Measurements from ENCODE around the gene HMCN2.

- TF ChIP-seq, protein P1, sequence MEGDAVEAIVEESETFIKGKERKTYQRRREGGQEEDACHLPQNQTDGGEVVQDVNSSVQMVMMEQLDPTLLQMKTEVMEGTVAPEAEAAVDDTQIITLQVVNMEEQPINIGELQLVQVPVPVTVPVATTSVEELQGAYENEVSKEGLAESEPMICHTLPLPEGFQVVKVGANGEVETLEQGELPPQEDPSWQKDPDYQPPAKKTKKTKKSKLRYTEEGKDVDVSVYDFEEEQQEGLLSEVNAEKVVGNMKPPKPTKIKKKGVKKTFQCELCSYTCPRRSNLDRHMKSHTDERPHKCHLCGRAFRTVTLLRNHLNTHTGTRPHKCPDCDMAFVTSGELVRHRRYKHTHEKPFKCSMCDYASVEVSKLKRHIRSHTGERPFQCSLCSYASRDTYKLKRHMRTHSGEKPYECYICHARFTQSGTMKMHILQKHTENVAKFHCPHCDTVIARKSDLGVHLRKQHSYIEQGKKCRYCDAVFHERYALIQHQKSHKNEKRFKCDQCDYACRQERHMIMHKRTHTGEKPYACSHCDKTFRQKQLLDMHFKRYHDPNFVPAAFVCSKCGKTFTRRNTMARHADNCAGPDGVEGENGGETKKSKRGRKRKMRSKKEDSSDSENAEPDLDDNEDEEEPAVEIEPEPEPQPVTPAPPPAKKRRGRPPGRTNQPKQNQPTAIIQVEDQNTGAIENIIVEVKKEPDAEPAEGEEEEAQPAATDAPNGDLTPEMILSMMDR (IDR thresholded peaks at IDR 0.05; ENCODE audit: low read length), result no peak
- no peak for TF ChIP-seq EZH2 (optimal IDR thresholded peaks at IDR 0.05; ENCODE audit: low read depth, low read length)
Measured at GRCh38 chr9:130344366-130344765, 78.8 kb downstream of the HMCN2 start.
